ENCODE measurements around the gene SEMA7A. TPM values are rescaled to one million over a fixed set of nuclear protein-coding genes. Genes with fewer than 3 reads are reported as not detected.

Gene SEMA7A
- total RNA-seq, 1 donor from 2014 or later: 3.9 TPM

DNA sequence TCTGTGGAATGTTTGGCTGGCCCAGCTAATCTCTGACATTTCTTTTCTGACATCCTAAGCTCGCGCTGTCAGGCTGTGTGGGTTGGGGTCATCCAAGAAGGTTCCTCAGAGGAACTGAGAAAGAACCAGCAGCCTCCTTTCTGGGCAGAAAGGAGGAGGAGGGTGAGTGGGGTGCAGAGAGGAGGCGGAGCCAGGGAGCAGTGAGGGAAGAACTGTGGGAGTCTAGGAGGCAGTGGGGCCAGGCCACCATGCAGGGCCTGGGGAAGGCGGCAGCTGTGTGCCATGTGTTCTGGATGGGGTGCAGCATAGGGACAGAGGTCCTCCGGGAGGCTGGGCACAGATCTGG is 5.3 kb downstream of the SEMA7A start:
- intact Hi-C loops (cut with DNase I): no loop called here
- Histone ChIP-seq H3K27ac (no peak overlapping the region), H3K9me3 (no peaks in the 10 kb centered on the region), H3K36me3 (no peaks in the 10 kb centered on the region), H3K27me3 (no peaks in the 10 kb centered on the region), H3K4me1 (peaks cover 16% of the 10 kb centered on the region), H3K4me3 (no peak overlapping the region)
- no peak for TF ChIP-seq POLR2AphosphoS5 (IDR thresholded peaks at IDR 0.05; ENCODE audit: insufficient read depth in 1 of 2, low read depth in 1 of 2)
- TF ChIP-seq, protein P1, sequence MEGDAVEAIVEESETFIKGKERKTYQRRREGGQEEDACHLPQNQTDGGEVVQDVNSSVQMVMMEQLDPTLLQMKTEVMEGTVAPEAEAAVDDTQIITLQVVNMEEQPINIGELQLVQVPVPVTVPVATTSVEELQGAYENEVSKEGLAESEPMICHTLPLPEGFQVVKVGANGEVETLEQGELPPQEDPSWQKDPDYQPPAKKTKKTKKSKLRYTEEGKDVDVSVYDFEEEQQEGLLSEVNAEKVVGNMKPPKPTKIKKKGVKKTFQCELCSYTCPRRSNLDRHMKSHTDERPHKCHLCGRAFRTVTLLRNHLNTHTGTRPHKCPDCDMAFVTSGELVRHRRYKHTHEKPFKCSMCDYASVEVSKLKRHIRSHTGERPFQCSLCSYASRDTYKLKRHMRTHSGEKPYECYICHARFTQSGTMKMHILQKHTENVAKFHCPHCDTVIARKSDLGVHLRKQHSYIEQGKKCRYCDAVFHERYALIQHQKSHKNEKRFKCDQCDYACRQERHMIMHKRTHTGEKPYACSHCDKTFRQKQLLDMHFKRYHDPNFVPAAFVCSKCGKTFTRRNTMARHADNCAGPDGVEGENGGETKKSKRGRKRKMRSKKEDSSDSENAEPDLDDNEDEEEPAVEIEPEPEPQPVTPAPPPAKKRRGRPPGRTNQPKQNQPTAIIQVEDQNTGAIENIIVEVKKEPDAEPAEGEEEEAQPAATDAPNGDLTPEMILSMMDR (IDR thresholded peaks at IDR 0.05): no peak
- TF ChIP-seq POLR2A (IDR thresholded peaks at IDR 0.05): no peak
- DNase-seq (ENCODE audit: extremely low spot score in 2 of 2): no peak

DNA sequence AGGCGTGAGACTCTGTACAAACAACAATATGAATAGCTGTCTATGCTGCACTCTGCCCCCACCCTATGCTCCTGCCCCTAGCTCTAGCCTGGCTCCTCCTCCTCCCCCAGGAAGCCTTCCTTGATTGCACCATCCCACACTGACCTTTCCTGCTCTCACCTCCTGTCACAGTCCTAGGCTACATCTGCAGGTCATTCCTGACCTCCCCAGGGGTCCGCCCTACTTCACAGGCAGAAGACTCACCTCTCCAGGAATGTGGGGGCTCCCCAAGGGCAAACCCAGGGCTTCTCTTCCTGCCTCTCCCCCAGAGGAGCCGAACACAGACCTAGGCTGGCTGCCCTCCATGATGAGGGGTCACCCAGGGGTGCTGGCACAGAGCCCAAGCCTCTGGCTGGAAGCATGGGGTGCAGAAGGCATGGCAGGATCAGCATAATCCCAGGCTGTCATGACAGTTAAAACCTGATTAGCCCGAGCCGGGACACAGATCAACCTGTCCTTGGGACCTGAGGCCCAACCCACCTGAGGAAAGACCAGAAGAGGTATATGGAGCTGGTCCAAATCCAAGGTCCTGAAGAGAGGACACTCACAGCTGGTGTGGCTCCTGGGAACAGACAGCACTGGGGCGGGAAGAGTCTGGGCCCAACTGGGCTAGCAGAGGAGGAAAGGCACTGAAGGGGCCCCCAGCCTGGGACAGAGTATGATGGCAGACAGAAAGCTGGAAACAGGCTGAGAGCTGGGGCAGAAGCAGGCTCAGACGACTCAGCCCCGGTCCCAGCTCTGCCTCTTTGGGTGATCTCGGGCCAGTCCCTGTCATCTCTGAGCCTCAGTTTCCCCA is 5.9 kb downstream of the SEMA7A start:
- peaks cover 16% of the 10 kb centered on the region for H3K4me1 ChIP-seq
- H3K27me3 ChIP-seq: no peaks in the 10 kb centered on the region
- intact Hi-C loops (cut with DNase I): no loop called here

DNA sequence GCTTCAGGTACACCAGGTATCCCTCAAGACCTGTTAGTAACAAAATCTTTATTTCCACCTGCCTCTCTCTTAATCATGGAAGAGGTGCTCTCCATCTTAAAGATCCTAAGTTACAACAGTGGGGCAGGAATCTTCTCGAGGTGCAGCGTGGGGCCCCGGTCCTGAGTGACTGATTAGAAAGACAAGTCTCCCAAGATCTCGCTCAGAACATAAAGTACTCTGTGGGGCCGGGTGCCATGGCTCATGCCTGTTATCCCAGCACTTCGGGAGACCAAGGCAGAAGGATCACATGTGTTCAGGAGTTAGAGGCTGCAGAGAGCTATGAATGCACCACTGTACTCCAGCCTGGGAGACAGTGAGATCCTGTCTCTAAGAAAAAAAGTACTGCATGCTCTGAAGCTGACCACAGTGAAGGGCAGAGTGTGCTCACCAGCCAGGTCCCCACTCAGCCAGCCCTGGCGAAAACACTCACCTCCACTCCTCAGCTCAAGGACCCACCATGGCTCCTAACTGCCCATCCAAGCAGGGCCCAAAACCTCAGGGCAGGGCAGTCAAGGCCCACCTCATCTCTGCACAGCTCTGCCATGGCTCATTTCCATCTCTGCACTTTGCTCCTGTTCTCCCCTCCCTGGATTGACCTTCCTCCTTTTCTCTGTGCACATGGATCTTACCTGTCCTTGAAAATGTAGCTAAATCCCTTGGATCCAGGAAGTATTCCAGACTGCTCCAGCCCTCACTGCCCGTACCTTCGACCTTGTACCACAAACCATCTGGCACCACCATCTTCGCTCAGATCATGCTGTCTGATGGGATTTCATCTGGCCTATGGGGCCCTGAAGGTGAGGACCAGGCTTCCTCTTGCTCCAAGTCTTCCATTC is 7.1 kb downstream of the SEMA7A start:
- no peaks in the 10 kb centered on the region for H3K36me3 ChIP-seq
- DNase-seq (ENCODE audit: extremely low spot score in 2 of 2): no peak
- no peaks in the 10 kb centered on the region for H3K27me3 ChIP-seq
- TF ChIP-seq, protein P1 (IDR thresholded peaks at IDR 0.05): no peak
- TF ChIP-seq POLR2A (IDR thresholded peaks at IDR 0.05): no peak
- TF ChIP-seq POLR2AphosphoS5 (IDR thresholded peaks at IDR 0.05; ENCODE audit: insufficient read depth in 1 of 2, low read depth in 1 of 2): no peak
- no peaks in the 10 kb centered on the region for H3K9me3 ChIP-seq
- H3K4me3 ChIP-seq: no peak overlapping the region
- peaks cover 6% of the 10 kb centered on the region for H3K4me1 ChIP-seq
- intact Hi-C loops (cut with DNase I): no loop called here
- no peak overlapping the region for H3K27ac ChIP-seq

More for the DNA sequence above, 5.9 kb downstream of the SEMA7A start:
- no peak for TF ChIP-seq POLR2A (IDR thresholded peaks at IDR 0.05)
- no peak for TF ChIP-seq POLR2AphosphoS5 (IDR thresholded peaks at IDR 0.05; ENCODE audit: insufficient read depth in 1 of 2, low read depth in 1 of 2)
- no peak overlapping the region for H3K4me3 ChIP-seq
- no peak overlapping the region for H3K27ac ChIP-seq
- DNase-seq (ENCODE audit: extremely low spot score in 2 of 2): no peak
- H3K9me3 ChIP-seq: no peaks in the 10 kb centered on the region
- no peaks in the 10 kb centered on the region for H3K36me3 ChIP-seq

DNA sequence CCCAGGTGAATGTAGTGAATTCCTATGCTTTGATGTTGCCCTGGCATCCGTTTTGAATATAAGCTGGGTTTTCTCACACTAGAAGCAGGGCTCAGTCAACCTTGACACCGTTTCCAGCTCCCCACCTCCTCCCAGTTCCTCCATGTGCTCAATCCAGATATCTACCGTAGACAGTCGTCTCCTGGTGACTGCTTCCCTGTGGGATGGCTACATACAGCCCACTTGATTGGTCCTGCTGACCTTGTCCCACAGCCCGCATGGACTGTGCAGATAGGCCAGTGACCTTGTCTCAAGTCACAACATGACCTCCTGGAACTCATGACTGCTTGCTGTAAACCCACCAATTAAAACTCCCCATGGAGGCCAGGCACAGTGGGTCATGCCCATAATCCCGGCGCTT is 8.1 kb downstream of the SEMA7A start:
- no peak for TF ChIP-seq POLR2AphosphoS5 (IDR thresholded peaks at IDR 0.05; ENCODE audit: insufficient read depth in 1 of 2, low read depth in 1 of 2)
- TF ChIP-seq, protein P1 (IDR thresholded peaks at IDR 0.05): no peak
- no peak for TF ChIP-seq POLR2A (IDR thresholded peaks at IDR 0.05)
- no peaks in the 10 kb centered on the region for H3K36me3 ChIP-seq
- H3K4me1 ChIP-seq: peaks cover 6% of the 10 kb centered on the region
- H3K9me3 ChIP-seq: no peaks in the 10 kb centered on the region
- H3K4me3 ChIP-seq: no peak overlapping the region
- no peaks in the 10 kb centered on the region for H3K27me3 ChIP-seq
- intact Hi-C loops (cut with DNase I): no loop called here
- DNase-seq (ENCODE audit: extremely low spot score in 2 of 2): no peak
- no peak overlapping the region for H3K27ac ChIP-seq

DNA sequence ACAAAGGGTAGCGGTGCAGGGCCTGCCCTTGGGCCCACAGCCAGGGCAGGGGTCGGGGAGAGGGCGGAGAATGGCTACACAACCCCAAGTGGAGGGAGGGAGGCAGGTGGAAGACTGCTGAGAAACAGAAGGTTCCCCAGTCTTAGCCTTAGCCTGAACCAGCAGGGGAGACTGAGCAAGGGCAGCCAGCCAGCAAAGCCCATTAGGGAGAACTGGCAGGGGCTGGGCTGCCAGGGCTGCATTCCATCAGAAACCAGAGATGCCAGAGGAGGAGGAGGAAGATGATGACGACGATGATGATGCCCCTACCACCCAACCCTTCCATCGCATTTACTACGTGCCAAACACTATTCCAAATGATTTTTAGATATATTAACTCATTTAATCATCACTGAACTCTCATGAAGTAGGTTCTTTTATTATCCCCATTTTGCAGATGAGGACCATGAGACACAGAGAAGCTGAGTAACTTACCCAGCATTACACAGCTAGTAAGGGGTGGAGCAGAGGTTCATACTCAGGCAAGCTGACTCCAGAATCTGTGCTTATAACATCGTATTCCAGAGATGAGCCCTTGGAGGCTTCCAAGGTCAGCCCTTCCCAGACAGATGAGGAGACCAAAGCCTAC is 8.7 kb downstream of the SEMA7A start:
- Histone ChIP-seq H3K4me1 (peaks cover 6% of the 10 kb centered on the region), H3K36me3 (no peaks in the 10 kb centered on the region), H3K27me3 (no peaks in the 10 kb centered on the region), H3K9me3 (no peaks in the 10 kb centered on the region), H3K27ac (no peak overlapping the region), H3K4me3 (no peak overlapping the region)
- intact Hi-C loops (cut with DNase I): no loop called here
- no peak for DNase-seq (ENCODE audit: extremely low spot score in 2 of 2)
- TF ChIP-seq, protein P1 (IDR thresholded peaks at IDR 0.05): no peak
- TF ChIP-seq POLR2A (IDR thresholded peaks at IDR 0.05) (no peak), POLR2AphosphoS5 (IDR thresholded peaks at IDR 0.05; ENCODE audit: insufficient read depth in 1 of 2, low read depth in 1 of 2) (no peak)

Data from vagina (tissue), 2 donors.